Measurements from ENCODE around the gene SHC3.

SHC3 gene

DNA sequence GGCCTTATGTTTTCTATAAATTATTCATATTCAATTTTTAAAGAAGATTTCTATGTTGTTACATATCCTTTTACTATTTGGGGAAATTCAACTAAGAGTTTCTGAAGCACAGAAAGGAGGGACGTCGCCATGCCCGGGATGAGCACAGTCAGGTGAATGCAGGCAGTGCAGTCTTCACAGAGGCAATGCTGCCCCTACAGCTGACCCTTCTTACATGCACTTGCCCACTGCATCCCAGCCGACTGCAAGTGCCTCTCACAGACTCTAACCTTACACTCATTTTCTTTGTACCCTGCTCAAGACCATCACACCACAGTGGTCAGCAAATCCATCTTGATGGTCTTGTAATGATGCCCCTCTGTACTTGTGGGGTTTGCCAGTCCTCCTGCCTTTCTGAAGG is 73.8 kb downstream of the SHC3 start:
- no peak for DNase-seq

DNA sequence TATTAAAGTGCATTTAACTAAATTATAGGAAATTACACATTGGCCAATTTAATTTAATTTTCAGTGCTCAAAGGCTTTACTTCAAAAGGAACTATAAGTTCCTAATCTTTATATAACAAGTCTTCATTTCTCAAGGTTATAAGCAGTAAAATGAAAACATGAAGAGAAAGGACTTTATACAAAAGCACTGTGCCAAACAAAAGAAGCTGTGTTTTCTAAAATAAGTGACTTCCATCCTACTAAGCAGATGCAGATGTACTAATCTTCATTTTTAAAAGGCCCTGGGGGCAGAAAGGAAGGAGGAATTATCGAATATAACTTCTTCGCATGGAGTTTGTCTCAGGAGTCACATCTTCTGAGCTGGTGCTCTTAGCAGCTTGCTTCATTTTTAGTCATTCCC is 81.4 kb downstream of the SHC3 start:
- no peak for DNase-seq

DNA sequence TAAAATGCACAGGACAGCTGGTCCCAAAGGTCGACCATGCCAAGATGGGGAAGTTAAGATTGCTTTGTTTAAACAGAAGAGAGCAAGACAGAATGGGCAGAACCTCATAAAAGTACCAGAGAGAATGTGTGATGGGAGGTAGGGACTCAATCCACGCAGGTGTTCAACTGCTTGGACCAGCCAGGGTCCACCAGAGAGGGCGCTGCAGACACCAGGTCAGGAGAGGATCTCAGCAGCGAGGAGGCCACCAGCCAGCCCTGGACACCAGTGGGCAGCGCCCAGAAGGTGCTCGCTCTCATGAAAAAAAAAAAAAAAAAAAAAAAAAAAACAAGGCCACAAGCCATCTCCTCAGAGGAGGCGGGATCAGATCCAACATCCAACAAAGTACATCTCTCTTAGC is 81.8 kb downstream of the SHC3 start:
- no peak for DNase-seq

DNA sequence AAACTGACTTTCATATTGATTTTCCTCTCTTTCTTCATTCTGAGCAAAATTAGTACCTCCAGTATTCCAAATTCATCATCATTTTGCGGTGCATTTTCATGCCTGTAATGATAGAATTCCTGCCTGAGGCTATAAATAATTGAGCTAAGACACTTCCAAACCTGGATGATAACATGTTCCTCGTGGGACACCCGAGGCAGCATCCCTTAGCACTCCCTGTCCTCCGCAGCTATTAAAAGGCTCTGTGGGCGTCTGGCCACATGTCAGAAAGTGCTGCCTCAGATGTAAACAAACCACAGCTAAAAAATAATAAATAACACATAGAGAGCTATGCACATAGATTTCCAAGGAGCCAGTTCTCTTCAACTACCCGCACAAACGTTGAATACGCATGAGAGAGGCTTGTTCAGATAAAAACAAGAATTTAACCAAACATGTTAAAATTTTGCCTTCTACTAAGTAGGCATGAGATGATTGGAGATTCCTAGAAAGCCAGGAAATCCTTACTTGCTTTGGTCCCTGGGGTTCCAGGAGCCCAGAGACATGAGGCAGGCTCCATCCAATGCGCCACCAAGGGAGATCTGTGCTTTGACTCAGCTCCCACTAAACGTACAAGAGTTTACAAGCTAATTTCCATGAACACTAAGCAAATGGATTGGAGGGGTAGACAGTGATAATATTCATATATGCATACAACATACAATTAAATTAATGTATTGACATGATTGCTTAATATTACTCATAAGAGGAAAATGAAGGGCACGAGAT is 82.7 kb downstream of the SHC3 start:
- no peak for DNase-seq

DNA sequence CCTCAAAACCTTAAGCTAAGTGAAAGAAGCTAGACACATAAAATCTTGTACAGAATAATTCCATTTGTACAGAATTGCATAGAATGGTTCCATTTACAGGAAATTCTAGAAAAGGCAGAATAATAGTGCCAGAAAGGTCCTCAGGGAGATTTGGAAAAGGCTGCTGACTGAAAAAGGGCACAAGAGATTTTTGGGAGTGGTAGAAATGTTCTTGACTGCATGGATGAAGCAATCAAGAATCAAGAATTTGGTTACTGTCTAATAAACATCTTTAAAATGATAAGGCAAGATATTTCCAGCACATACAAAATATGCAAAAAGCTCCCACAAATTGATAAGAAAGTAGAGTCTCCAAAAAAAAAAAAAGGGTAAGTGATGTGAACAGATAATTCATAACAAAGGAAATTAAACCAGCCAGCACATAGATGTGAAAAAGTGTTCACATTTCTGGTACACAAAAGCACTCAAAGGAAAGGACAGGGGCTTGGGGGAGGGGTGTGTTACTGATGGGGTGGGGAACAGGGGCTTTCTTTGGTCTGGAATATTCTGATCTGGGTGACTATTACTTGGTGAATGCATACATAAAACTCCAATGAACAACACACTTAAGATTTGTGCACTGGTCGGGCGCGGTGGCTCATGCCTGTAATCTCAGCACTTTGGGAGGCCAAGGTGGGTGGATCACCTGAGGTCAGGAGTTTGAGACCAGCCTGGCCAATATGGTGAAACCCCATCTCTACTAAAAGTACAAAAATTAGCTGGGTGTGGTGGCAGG is 85.2 kb downstream of the SHC3 start:
- no peak for DNase-seq

DNA sequence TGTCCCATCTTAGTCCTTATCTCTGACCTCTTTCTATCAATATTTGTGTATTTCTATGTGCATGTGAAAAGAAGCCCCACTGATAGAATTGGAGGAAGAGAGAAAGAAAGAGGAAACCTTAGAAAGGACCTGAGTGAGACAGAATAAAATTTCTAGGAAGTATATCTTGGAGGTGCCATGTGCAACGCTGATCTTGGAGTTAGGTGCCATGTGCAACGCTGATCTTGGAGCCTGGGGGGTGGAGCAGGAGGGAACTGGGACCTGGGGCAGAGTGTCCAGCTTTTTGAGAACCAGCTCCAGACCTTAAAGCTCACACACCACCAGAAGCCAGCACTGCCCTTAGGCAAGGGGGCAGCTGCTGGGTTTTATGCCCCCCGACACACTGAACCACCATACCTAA is 89.4 kb downstream of the SHC3 start:
- no peak for DNase-seq

DNA sequence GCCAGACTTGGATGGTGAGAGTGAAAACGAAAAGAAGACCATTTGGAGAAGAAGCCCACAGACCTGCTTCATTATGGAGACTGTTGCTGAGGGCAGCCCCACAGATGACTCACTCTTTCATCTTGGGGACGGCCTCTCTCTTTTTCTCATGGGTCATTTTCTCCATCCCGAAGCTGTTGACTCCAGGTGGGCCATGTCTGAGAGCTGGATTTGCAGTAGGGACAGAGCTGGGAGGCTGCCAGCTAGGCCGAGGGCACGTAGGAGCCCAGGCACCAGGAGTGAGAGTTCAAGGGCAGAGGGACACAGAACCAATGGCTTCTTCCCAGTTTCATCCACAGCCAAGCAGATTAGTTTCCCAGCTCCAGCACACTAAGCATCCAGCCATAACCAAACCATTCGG is 95.0 kb downstream of the SHC3 start:
- no peak for DNase-seq

DNA sequence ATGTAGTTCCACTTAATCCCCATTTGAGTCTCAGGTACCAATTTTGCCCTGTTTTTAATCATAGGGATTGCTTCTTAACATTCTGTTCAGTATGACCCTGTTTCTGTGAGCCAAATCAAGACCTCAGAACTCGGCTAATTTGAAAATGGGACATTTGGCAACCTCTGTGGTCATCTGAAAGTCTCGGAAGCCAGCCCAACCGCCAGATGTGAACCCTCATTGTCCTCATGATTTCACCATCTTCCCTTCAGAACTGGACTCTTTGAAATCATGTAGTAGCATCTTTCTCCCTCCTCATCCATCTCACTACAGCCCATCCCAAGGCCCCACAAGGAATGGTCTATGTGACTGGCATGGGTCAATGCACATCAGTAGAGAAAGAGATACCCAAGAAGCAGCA is 98.4 kb downstream of the SHC3 start:
- DNase-seq, result no peak

DNA sequence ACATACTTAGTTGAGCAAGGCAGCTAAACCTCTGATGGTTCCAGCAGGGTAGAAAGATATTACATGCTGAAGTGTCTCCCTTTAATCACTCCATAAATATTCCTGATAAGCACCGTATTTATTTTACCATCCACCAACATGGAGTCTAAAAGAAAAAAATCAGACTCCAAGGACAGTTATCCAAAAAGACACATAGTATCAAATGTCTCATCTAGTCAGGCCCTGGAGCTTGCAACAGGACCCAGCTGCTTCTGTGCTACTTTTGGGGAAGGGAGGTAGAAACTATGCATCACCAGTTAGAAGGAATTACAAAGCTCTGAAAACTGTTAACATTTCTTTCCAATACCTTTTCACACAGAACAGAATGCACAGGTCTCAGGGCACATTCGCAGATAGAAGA is 99.2 kb downstream of the SHC3 start:
- DNase-seq, result no peak

DNA sequence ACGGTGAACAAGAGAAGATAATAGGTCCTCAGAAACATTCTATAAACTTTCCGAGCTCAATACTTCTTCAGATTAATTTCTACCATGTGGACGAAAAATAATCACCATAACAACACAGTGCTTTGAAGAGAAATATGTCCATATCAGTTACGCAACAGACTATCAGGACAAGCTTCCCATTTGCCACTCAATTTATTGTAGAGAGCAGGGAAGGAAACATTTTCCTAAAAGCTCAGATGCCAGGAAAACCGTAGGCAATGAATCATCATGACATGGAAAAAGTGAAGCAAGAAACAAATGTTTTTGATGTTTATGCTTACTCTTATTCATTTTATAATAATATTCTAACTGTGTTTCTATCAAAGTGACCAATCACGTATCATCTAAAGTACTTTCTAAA is 99.8 kb downstream of the SHC3 start:
- DNase-seq, result peak; percentile 65

DNA sequence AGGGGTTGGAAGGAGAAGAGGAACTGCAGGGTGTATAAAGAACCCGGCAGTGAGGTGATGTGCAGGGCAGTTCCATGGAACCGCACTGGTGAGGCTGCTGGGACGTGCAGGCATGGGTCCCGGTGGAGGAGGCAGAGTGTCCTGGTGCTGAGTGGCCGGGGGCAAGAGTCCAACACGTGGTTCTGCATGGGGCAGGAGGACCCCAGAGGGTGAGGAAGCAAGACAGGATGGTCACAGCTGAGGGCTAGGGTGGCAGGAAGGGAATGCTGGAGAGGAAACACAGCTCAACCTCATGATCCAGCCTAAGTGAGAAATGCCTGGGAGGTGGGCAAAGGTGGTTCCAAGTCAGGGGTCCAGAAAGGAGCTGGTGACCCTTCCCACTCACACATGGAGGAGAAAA is 100.2 kb downstream of the SHC3 start:
- DNase-seq, result no peak

DNA sequence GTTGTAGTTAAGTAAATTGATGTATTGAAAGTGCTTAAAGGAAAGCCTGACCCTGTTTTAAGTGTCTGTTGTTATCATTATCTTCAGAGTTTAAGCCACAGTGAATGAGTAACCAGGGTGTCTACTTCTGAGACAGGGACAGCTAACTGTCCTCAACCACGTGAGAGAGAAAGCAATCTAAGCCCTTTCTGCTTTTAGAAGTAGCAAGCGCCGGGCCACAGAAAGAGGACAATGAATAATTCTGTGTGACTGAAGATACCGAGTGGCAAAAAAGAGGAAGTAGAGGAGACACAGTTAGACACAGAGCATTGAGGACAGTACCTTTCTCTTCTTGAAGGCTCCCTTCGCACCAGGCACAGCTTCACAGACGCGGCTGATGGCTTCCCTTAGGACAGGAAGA is 101.1 kb downstream of the SHC3 start:
- DNase-seq, result no peak

DNA sequence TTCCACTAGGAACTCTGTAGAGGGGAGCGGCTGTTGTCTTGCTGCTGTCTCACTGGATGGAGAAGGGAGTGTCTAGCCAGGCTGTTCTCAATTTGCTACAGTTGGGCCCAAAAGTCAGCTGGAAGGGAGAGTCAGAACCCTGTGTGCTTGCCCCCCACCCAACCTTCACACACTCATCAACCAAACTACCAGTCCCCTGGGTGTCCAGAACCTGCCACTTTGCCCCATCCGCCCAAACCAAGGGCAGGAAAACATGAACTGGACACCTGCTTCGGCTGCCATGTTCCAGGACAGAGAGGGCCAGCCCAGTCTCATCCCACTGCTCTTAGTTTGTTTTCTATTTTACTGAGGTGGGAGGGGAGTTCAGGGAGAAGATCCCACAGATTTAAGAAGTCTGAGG is 105.2 kb downstream of the SHC3 start:
- DNase-seq, result no peak

DNA sequence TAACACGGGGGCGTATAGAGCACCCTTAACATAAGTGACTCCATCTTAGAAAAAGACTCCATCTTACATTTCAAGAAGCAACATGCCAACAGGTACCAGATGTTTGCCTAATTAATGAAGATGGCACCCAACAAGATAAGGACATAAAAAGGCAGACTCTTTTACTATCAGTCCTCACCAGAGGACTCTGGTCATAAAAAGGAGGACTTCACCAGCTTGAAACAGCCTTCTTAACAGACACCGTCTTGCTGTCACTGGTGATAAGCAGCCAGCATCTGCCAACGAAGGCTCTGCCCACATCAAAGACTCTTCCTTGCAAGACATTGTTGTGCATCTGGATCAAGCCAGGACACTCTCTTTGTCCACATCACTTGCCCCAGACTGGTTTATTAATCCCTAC is 107.0 kb downstream of the SHC3 start:
- DNase-seq, result no peak

DNA sequence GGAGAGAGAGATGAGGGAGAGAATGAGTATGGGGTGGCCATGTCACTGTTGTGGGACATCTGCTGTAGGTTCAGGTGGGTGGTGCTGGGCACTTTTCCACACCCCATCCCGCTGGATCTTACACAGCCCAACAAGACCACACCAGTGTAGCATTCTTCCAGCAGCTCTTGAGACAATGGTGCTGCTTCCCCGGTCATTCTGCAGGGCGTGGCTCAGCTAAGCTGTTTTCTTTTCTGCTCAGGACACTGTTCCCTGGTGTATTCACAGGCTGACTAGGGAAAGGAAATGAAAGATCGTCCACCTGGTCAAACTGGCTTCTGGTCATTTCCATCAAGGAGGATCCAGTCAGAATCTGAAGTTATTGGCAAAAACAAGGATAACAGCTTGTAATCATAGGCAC is 111.8 kb downstream of the SHC3 start:
- DNase-seq, result no peak

DNA sequence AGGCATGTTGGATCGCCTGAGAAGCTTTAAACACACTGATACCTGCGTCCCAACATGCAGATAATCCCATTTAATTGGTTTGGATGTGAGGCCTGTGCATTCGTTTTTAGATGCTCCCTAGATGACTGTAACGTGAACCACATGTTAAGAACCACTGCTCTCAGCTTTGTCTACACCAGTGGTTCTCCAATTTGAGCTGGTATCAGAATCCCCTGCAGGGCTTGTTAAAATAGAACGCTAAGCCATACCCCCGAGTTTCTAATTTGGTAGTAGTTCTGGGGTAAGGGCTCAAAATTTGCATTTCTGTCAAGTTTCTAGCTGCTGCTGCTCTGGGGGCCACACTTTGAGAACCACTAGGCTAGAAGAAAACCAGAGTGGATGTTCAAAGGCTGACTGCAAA is 112.7 kb downstream of the SHC3 start:
- DNase-seq, result no peak

DNA sequence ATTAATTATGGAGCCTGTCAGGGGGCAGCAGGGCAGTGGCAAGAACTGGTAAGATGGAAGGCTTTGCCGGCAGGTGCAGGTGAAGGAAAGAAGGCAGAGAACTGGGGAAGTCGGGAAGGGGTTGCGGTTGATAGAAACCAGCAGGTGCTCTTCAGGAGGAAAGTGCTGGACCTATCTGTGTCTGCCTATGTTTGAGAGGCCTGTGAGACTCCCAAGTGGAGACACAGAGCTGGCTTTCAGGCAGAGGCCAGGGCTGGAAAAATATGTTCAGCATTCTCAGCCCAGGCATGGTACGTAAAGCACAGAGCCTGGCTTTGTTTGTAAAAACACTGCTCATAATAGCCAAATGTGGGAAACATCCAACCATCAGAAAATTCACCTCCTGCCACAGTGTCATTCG is 117.8 kb downstream of the SHC3 start:
- no peak for DNase-seq

DNA sequence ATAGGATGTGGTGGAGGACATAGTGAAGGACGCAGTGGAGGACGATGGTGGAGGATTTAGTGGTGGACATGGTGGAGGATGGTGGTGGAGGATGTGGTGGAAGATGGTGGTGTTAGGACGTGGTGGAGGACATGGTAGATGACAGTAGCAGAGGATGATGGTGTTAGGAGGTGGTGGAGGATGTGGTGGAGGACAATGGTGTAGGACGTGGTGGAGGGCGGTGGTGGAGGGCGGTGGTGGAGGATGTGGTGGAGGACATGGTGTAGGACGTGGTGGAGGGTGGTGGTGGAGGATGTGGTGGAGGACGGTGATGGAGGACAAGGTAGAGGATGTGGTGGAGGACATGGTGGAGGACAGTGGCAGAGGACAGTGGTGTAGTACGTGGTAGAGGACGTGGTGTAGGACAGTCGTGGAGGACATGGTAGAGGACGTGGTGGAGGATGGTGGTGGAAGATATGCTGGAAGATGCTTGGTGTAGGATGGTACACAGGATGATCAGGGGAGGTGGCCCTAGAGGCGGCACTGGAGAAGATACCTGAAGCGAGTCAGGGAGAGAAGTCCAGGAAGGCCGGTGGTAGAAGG is 118.6 kb downstream of the SHC3 start:
- no peak for DNase-seq

DNA sequence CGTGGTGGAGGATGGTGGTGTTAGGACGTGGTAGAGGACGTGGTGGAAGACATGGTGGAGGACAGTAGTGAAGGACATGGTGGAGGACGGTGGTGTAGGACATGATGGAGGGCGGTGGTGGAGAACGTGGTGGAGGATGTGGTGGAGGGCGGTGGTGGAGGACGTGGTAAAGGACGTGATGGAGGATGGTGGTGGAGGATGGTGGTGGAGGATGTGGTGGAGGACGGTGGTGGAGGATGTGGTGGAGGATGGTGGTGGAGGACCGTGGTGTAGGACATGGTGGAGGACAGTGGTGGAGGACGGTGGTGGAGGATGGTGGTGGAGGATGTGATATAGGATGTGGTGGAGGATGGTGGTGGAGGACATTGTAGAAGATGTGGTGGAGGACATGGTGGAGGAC is 119.7 kb downstream of the SHC3 start:
- DNase-seq, result no peak

DNA sequence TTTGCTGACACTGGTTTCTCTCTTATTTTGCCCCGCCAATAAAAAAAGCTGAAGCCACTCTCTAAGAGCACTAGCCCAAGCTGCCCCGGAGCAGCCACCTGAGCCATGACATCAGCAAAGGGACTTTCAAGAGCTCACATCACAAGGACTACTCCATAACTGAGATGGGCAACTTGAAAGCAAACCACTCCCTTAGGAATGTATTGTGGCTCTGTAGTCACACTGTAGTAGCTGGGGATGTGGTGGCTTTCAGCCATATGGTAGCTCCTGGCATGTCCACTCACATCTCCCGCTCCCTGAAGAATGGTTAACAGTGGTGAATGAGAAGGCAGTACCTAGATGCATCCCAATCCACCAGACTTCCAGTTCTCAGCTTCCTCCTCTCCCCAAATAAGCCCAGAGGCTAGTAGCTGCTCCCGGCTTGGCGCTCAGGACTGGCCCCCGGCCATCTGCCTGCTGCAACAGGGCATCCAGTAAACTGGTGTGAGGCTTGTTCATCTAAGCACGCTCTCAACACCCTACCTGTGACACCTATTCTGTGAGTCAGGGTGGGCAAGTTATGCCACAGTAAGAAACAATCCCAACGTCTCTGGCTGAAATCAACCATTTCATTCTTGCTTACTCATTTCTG is 123.6 kb downstream of the SHC3 start:
- DNase-seq, result no peak

DNA sequence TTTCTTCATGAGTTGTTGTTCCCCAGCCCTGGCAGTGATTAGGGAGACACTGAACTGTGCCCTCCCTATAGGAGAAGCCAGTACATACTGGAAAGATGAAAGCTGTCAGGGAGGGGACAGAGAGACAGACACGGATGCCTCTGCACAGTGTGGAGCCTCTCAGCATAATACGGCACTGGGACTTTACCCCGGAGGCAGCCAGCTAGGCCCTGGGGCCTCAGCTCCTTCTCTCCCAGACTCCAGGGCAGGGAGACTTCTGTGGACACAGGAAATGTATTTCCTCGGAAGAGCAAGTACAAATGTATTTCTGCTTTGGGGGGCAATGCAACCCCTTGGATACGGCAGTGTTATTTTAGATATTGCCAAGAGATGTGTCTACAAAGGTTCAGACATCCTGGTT is 125.3 kb downstream of the SHC3 start:
- no peak for DNase-seq

DNA sequence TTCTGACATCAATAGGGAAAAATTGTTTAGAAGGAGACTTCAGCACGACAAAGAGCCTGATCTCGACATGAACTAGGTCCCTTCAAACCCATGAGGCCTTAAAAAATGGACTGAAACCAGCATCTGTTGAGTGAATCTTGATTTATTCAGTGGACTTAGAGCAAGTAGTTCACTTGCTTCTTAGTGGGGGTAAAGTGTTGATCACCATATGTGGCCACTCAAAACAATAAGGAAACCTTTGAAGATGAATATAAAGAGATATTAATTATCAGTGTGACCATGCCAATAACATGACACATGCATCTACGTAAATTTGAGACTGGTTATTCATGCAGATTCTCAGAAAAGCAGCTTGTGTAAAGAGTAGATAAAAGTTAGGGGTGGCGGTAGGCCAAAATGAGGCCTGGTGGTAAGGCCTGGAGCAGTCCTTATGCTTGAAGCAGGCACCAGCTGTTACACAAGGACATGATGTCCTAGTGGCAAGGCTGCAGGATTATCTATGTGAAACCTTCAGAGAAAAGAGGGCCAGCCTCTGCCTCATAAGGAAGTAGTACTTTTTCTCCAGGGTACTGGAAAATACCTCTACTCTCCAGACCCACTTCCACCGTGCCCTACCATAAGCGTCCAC is 126.0 kb downstream of the SHC3 start:
- no peak for DNase-seq

DNA sequence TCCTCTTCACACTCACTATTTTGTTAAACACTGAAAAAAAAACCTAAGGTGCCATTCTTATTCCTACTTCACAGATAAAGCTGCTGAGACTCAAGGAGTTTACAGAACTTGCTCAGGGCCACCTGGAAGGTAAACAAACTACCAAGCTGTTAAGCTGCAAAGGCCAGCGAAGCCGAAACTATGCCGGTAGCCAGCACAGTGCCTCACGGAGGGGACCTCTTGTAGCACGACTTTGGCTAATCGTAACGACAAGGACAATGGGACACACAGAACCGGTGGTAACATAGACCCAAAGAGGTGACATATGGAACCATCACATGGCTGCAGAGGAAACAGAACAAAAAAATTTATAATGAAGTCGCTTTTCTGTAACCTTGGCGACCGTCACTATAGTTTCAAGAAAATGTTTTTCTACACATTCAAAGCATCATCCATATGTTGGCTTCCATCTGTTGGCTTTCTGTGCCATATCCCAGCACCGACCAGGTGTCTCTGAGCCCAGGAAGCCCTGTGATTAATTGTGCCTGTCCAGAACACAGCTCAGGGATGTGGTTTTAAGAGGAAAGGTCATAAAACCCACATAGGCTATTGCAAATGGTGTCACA is 127.1 kb downstream of the SHC3 start:
- DNase-seq, result no peak
